ENCODE results near the gene MAPRE2.

MAPRE2 gene

DNA sequence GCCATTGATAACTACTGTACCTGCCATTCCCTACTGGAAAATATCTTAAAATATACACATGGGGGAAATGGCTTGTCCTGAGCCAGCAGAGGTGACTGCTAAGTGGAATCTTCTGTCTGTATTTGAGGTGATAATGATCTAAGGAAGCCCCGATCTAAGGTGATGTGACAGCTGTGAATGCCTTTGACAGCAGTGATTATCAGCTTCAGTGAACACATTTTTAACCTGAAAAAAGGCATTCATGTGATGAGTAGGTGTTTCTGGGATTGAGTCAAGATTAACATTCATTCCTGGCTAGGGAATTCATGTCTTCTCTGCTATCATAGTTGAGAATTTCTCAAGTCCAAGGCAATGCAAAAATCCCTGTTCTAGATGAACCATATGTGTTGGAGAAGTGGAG, 9.1 kb upstream of the MAPRE2 start:
- TF ChIP-seq, protein P1, sequence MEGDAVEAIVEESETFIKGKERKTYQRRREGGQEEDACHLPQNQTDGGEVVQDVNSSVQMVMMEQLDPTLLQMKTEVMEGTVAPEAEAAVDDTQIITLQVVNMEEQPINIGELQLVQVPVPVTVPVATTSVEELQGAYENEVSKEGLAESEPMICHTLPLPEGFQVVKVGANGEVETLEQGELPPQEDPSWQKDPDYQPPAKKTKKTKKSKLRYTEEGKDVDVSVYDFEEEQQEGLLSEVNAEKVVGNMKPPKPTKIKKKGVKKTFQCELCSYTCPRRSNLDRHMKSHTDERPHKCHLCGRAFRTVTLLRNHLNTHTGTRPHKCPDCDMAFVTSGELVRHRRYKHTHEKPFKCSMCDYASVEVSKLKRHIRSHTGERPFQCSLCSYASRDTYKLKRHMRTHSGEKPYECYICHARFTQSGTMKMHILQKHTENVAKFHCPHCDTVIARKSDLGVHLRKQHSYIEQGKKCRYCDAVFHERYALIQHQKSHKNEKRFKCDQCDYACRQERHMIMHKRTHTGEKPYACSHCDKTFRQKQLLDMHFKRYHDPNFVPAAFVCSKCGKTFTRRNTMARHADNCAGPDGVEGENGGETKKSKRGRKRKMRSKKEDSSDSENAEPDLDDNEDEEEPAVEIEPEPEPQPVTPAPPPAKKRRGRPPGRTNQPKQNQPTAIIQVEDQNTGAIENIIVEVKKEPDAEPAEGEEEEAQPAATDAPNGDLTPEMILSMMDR (IDR thresholded peaks at IDR 0.05; ENCODE audit: borderline replicate concordance, insufficient read depth, low read depth, low read length) = no peak
- H3K4me3 ChIP-seq (ENCODE audit: low read depth, low read length) = no peak overlapping the region

DNA sequence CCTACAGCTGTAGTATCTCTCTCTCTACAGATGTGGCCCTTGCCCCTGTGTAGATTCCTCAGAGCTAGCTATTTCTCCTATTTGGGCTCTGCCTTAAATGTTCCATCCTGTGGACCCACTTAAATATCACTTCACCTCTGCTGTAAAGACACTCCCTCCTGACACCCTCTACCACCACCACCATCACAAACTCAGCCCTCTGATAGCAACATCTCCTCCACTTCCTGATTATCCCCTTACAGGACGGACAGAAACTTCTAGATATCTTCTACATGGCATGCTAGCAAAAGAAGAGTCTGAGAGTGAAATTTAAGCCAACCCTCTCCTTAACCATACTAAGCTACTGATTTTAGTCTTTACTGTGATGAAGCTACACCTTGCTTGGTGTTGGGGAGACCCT, 3.2 kb upstream of the MAPRE2 start:
- H3K4me3 ChIP-seq (ENCODE audit: low read depth, low read length) = no peak overlapping the region
- TF ChIP-seq, protein P1 (IDR thresholded peaks at IDR 0.05; ENCODE audit: borderline replicate concordance, insufficient read depth, low read depth, low read length) = no peak

DNA sequence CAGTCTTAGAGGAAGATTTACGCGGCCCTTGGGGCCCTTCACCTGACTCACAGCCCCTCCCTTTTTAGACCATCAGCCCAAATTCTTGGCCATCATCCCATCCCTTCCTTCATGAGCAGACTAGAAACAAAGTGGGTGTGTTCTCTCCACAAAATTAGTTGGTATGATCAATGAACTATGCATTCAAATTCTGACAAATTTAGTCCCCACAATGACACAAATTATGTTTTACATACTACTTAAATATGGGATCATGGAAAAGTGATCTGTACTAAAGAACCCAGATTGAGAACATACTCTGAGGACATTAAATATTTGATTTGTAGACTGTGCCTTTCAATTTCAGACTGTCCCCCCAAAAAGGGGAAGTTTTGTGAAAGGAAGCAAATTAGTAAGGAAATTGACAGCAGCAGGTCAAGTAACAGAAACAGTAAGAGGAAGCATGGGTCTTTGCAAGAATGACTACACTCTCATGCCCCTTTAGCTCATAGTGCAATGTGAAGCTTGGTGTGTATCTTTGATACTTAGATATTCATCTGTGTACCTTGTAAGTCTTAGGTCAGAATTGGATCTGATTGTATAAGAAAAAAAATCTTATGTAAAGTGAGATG, 2.2 kb upstream of the MAPRE2 start:
- TF ChIP-seq, protein P1 (IDR thresholded peaks at IDR 0.05; ENCODE audit: borderline replicate concordance, insufficient read depth, low read depth, low read length) = no peak
- no peak overlapping the region for H3K4me3 ChIP-seq (ENCODE audit: low read depth, low read length)

DNA sequence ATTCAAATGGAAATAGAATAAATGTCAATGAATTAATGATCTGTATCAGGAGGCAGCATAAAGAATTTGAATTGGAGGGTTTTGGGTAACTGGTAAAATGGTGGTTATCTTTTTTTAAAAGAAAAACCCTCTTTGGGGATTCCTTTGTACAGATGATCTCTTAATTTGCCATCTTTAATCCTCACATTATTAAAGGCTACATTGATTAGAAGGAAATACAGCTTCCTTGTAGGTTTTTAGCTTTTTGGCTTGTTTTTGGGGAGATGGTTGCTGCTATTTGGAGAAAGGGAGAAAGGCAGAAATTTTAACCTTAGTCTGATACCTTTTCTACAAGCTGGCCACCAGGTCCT, 600 bp upstream of the MAPRE2 start:
- H3K4me3 ChIP-seq (ENCODE audit: low read depth, low read length) = no peak overlapping the region
- TF ChIP-seq, protein P1 (IDR thresholded peaks at IDR 0.05; ENCODE audit: borderline replicate concordance, insufficient read depth, low read depth, low read length) = no peak

DNA sequence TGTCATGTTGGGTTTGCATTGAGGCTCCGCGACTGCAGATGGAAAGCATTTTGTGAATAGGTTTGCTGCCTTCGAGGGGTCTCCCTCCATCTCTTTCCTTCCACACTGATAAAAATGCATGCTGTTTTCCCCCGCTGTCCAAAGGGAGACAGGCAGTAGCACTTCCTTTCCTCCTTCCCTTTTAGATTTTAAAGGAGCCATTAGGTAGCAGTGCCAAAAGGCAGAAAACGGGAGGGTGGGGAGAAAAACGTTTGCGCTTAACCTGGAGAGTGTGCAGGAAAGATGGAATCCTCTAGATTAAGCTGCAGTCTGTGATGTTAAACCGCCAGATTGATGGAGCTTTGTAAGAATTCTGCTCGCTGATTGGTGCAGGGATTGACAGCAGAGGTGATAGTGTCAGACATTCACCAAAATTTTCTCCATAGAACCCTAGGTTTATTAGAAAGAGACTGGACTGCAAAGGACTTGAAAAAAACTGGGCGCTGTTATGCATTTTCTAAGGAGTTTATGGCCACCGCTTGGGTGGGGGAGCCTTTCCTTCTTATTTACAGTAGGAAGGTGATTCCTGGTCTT, 688 bp downstream of the MAPRE2 start:
- peak overlapping the region; percentile 92 for H3K4me3 ChIP-seq (ENCODE audit: low read depth, low read length)
- TF ChIP-seq, protein P1 (IDR thresholded peaks at IDR 0.05; ENCODE audit: borderline replicate concordance, insufficient read depth, low read depth, low read length) = no peak

DNA sequence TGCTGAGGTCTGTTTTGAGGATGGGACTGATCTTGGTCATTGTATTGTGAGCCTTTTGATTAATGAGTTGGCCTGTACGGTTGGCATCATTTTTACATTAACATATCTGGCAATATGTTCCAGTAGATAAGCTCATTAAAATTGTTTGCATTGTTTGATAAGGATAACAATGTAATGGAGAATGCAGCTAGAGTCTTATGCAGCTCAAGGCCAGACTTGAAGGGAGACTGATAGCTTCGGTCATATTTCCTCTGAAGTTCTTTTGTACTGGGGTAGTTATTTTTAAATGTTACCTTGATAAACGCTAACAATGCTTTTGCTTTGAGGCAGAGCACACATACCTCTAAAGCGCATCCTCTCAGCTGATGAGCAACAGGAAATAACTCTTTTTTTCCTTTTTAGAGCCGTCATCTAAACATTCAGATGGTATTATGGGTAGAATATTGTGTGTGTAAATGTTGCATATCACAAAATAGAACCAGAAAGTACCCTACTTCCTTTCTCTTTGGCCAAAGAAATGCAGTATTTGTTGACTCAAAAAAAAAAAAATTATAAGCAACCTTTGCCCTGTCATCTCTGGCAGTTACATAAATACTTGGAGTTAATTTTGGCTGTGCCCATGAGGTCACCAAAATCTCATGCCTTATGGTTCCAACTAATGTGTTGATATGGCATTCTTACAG, 1.3 kb downstream of the MAPRE2 start:
- peak overlapping the region; percentile 92 for H3K4me3 ChIP-seq (ENCODE audit: low read depth, low read length)
- TF ChIP-seq, protein P1 (IDR thresholded peaks at IDR 0.05; ENCODE audit: borderline replicate concordance, insufficient read depth, low read depth, low read length) = no peak

DNA sequence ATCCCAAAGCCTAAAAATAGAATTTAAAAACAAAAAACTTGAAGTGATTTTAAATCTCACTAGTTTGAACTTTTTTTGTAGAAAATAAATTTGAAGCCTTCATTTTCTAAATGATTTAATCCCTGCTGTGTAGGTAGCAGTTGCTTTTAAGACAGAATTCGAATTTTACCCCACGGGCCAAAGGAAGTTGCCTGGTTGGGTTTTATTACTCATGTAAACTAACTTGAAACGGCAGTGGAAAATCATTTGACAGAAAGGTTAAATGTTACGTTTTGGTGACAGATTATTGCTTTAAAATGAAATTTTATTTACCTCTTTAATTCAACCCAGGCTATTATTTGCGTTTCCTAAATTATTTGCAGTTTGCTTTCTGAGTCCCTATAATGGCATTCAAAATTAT, 2.0 kb downstream of the MAPRE2 start:
- no peak overlapping the region for H3K4me3 ChIP-seq (ENCODE audit: low read depth, low read length)

More for the DNA sequence above, 2.0 kb downstream of the MAPRE2 start:
- TF ChIP-seq, protein P1 (IDR thresholded peaks at IDR 0.05; ENCODE audit: borderline replicate concordance, insufficient read depth, low read depth, low read length) = no peak

Measured in GM12875 (cell line).